ENCODE results near the gene REV1. TPM values are rescaled to one million over a fixed set of nuclear protein-coding genes. Genes with fewer than 3 reads are reported as not detected.

Gene REV1
- total RNA-seq, 1 experiment from 2014 or later, result 11.7 TPM

GRCh38 chr2:99403084-99403483 is 86.7 kb downstream of the REV1 start:
- Histone ChIP-seq H3K27me3 (no peaks in the 10 kb centered on the region), H3K9me3 (no peaks in the 10 kb centered on the region), H3K36me3 (peaks cover 75% of the 10 kb centered on the region), H3K4me3 (no peak overlapping the region)
- no peak for DNase-seq

- H3K27me3 ChIP-seq, result no peaks in the 10 kb centered on the region
- no peaks in the 10 kb centered on the region for H3K9me3 ChIP-seq
- H3K36me3 ChIP-seq, result peaks cover 80% of the 10 kb centered on the region
- no peak overlapping the region for H3K4me3 ChIP-seq
- no peak for DNase-seq
Observed at GRCh38 chr2:99401841-99402240, 88.0 kb downstream of the REV1 start.

- no peak overlapping the region for H3K4me3 ChIP-seq
- DNase-seq, result no peak
- H3K27me3 ChIP-seq, result no peaks in the 10 kb centered on the region
- H3K9me3 ChIP-seq, result no peaks in the 10 kb centered on the region
- peaks cover 85% of the 10 kb centered on the region for H3K36me3 ChIP-seq
Observed at GRCh38 chr2:99399795-99400194, 90.0 kb downstream of the REV1 start.

GRCh38 chr2:99399063-99399462 is 90.8 kb downstream of the REV1 start:
- Histone ChIP-seq H3K9me3 (no peaks in the 10 kb centered on the region), H3K36me3 (peaks cover 85% of the 10 kb centered on the region), H3K27me3 (no peaks in the 10 kb centered on the region), H3K4me3 (no peak overlapping the region)
- no peak for DNase-seq

- Histone ChIP-seq H3K36me3 (peaks cover 81% of the 10 kb centered on the region), H3K4me3 (no peak overlapping the region), H3K9me3 (no peaks in the 10 kb centered on the region), H3K27me3 (no peaks in the 10 kb centered on the region)
- no peak for DNase-seq
Observed at GRCh38 chr2:99398303-99398702, 91.5 kb downstream of the REV1 start.

- H3K27me3 ChIP-seq, result no peaks in the 10 kb centered on the region
- H3K4me3 ChIP-seq, result no peak overlapping the region
- peaks cover 72% of the 10 kb centered on the region for H3K36me3 ChIP-seq
- no peaks in the 10 kb centered on the region for H3K9me3 ChIP-seq
- DNase-seq, result no peak
Observed at GRCh38 chr2:99397266-99397920, 92.4 kb downstream of the REV1 start.

- Histone ChIP-seq H3K36me3 (peaks cover 69% of the 10 kb centered on the region), H3K9me3 (no peaks in the 10 kb centered on the region), H3K27me3 (no peaks in the 10 kb centered on the region), H3K4me3 (no peak overlapping the region)
- DNase-seq, result no peak
Observed at GRCh38 chr2:99395589-99396130, 94.2 kb downstream of the REV1 start.

GRCh38 chr2:99389946-99390345 is 99.9 kb downstream of the REV1 start:
- Histone ChIP-seq H3K27me3 (no peaks in the 10 kb centered on the region), H3K36me3 (peaks cover 36% of the 10 kb centered on the region), H3K4me3 (no peak overlapping the region), H3K9me3 (no peaks in the 10 kb centered on the region)
- DNase-seq, result no peak

GRCh38 chr2:99389371-99389770 is 100.4 kb downstream of the REV1 start:
- no peak overlapping the region for H3K4me3 ChIP-seq
- H3K36me3 ChIP-seq, result peaks cover 34% of the 10 kb centered on the region
- no peak for DNase-seq
- H3K27me3 ChIP-seq, result no peaks in the 10 kb centered on the region
- no peaks in the 10 kb centered on the region for H3K9me3 ChIP-seq

- peaks cover 32% of the 10 kb centered on the region for H3K36me3 ChIP-seq
- DNase-seq, result no peak
- H3K9me3 ChIP-seq, result no peaks in the 10 kb centered on the region
- no peak overlapping the region for H3K4me3 ChIP-seq
- H3K27me3 ChIP-seq, result no peaks in the 10 kb centered on the region
Observed at GRCh38 chr2:99388892-99389291, 100.9 kb downstream of the REV1 start.

GRCh38 chr2:99386011-99386410 is 103.8 kb downstream of the REV1 start:
- no peak for DNase-seq
- Histone ChIP-seq H3K4me3 (no peak overlapping the region), H3K9me3 (0 out of 2 replicates have a peak, but pooled peaks cover 2% of the 10 kb centered on the region), H3K27me3 (no peaks in the 10 kb centered on the region), H3K36me3 (peaks cover 50% of the 10 kb centered on the region)

- H3K4me3 ChIP-seq, result no peak overlapping the region
- DNase-seq, result no peak
- H3K9me3 ChIP-seq, result 0 out of 2 replicates have a peak, but pooled peaks cover 2% of the 10 kb centered on the region
- H3K27me3 ChIP-seq, result no peaks in the 10 kb centered on the region
- peaks cover 75% of the 10 kb centered on the region for H3K36me3 ChIP-seq
Observed at GRCh38 chr2:99382143-99382542, 107.7 kb downstream of the REV1 start.

- no peak for DNase-seq
Observed at GRCh38 chr2:99380376-99381010, 109.3 kb downstream of the REV1 start.

GRCh38 chr2:99377879-99378278 is 111.9 kb downstream of the REV1 start:
- Histone ChIP-seq H3K36me3 (peaks cover 90% of the 10 kb centered on the region), H3K27me3 (no peaks in the 10 kb centered on the region)
- no peak for DNase-seq

More at GRCh38 chr2:99380376-99381010, 109.3 kb downstream of the REV1 start:
- Histone ChIP-seq H3K27me3 (no peaks in the 10 kb centered on the region), H3K36me3 (peaks cover 86% of the 10 kb centered on the region), H3K9me3 (0 out of 2 replicates have a peak, but pooled peaks cover 2% of the 10 kb centered on the region), H3K4me3 (no peak overlapping the region)

GRCh38 chr2:99376254-99376864 is 113.5 kb downstream of the REV1 start:
- no peak overlapping the region for H3K4me3 ChIP-seq
- no peaks in the 10 kb centered on the region for H3K9me3 ChIP-seq
- peaks cover 90% of the 10 kb centered on the region for H3K36me3 ChIP-seq
- no peaks in the 10 kb centered on the region for H3K27me3 ChIP-seq
- no peak for DNase-seq

More at GRCh38 chr2:99377879-99378278, 111.9 kb downstream of the REV1 start:
- no peak overlapping the region for H3K4me3 ChIP-seq
- 0 out of 2 replicates have a peak, but pooled peaks cover 2% of the 10 kb centered on the region for H3K9me3 ChIP-seq

GRCh38 chr2:99374747-99375146 is 115.1 kb downstream of the REV1 start:
- no peak overlapping the region for H3K4me3 ChIP-seq
- peaks cover 86% of the 10 kb centered on the region for H3K36me3 ChIP-seq

GRCh38 chr2:99373144-99373543 is 116.7 kb downstream of the REV1 start:
- no peaks in the 10 kb centered on the region for H3K9me3 ChIP-seq
- peaks cover 85% of the 10 kb centered on the region for H3K36me3 ChIP-seq
- H3K27me3 ChIP-seq, result no peaks in the 10 kb centered on the region

More at GRCh38 chr2:99374747-99375146, 115.1 kb downstream of the REV1 start:
- DNase-seq, result no peak
- Histone ChIP-seq H3K27me3 (no peaks in the 10 kb centered on the region), H3K9me3 (no peaks in the 10 kb centered on the region)

More at GRCh38 chr2:99373144-99373543, 116.7 kb downstream of the REV1 start:
- H3K4me3 ChIP-seq, result no peak overlapping the region
- DNase-seq, result no peak

Data from MG63 (cell line).